ENCODE data around the gene ETFA.

DNA sequence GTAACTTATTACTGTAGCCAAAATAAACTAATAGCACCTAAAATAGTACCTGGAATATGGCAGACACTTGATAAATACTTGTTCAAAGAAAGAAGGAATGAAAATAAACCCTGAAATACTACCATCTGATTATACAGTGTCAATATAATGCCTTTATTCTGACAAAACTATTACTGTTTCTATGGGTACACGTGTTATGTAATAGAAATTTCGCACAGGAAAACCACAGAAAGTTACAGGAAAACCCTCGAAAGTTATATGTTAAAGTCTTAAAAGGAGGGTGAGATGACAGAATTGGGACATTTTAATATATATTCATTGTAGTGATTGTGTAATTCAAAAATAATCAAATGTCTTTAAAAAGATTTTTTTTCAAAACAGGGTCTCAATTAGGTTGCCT is 28.8 kb downstream of the ETFA start:
- no peak for TF ChIP-seq POLR2AphosphoS2 (IDR thresholded peaks at IDR 0.05; ENCODE audit: low read depth, low read length)
- TF ChIP-seq, protein P1, sequence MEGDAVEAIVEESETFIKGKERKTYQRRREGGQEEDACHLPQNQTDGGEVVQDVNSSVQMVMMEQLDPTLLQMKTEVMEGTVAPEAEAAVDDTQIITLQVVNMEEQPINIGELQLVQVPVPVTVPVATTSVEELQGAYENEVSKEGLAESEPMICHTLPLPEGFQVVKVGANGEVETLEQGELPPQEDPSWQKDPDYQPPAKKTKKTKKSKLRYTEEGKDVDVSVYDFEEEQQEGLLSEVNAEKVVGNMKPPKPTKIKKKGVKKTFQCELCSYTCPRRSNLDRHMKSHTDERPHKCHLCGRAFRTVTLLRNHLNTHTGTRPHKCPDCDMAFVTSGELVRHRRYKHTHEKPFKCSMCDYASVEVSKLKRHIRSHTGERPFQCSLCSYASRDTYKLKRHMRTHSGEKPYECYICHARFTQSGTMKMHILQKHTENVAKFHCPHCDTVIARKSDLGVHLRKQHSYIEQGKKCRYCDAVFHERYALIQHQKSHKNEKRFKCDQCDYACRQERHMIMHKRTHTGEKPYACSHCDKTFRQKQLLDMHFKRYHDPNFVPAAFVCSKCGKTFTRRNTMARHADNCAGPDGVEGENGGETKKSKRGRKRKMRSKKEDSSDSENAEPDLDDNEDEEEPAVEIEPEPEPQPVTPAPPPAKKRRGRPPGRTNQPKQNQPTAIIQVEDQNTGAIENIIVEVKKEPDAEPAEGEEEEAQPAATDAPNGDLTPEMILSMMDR (IDR thresholded peaks at IDR 0.05 in 2 of 3, conservative IDR thresholded peaks at IDR 0.05 in 1 of 3; ENCODE audit: control insufficient read depth in 2 of 3, extremely low read depth in 1 of 3, insufficient read depth in 1 of 3, low read depth in 3 of 3, low read length in 3 of 3) = no peak
- no peak for TF ChIP-seq TAF1 (IDR thresholded peaks at IDR 0.05; ENCODE audit: borderline replicate concordance, low read depth, low read length)

Data from GM12878 (cell line).